Stimulated activated CD8-positive, alpha-beta memory T cell treated with anti-CD3 and anti-CD28 coated beads, Interleukin-2, amount 100 ng/mL, for 1 hour (primary cell): ENCODE data around the gene HAPLN3.

Experiments used
- DNase-seq, 2 donors: peaks; one replicate each; pipeline ENCODE4 v3.0.0-alpha.2; 2020; ENCODE audit warnings: low read depth in 2 of 2

HAPLN3 gene

DNA sequence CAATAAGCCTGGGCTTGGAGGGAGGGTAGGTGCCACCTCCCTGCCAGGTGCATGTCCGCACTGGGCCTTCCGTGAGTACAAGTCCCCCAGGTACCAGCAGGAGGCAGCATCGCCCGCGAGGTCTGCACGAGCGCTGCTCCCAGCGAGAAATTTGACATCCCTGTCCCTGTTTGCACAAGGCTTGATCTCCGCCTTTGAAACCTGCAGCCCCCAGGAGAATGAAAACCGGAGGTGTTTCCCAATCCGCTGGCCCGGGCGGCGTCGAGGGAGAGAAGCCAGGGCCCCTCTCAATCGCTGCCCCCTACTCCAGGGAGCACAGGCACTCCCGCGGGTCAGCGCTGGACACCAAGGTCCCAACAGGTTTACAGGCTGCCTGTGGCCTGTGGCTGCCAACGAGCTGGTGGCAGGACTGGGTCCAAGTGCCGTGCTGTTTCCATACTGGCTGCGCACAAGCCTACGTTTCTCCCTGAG lies 961 bp downstream of the HAPLN3 start:
- peak; percentile 65 to 78 for DNase-seq

DNA sequence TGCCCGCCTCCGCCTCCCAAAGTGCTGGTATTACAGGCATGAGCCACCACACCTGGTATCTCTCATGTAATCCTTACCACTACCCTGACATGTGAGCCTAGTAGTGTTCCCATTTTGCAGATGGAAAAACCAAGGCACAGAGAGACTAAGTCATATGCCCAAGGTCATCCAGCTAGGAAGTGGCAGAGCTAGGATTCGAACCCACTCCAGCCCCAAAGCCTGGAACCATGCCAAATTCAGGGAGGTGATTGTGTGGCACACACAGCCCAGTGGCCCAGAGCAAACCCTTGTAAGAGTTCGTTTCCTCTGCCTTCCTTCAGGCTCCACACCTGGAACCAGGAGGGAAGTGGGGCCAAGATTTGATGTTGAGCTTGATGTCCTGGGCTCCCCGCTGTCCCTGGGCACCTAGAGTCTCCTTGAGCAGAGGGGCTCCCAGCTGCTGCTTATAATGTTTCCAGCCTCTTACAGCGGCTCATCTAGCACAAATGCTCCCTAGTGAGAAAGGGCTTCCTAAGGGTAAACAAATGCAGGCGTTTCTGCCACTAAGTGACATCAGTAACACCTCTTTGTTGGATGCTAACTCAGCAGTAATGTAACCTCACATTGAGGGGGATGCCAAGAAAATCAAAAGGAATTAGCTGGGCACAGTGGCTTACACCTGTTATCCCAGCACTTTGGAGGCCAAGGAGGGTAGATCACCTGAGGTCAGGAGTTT lies 3.6 kb downstream of the HAPLN3 start:
- DNase-seq: no peak

DNA sequence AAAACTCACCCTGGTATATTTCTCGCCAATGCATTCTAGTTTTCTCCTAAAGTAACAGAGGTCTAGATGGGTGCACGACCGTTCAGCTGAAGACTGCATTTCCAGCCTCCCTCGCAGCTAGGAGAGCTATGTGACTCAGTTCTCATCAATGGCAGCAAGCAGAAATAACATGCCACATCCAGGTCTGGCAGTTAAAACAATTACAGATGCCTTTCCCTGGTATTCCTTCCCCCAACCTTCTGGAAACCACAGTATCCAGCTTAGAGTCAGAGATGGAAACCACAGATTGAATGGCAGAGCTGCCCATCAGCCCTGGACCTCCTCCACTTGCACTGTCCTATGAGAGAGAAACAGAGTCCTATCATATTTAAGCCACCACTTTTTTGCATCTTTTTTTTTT lies 4.8 kb downstream of the HAPLN3 start:
- no peak for DNase-seq

DNA sequence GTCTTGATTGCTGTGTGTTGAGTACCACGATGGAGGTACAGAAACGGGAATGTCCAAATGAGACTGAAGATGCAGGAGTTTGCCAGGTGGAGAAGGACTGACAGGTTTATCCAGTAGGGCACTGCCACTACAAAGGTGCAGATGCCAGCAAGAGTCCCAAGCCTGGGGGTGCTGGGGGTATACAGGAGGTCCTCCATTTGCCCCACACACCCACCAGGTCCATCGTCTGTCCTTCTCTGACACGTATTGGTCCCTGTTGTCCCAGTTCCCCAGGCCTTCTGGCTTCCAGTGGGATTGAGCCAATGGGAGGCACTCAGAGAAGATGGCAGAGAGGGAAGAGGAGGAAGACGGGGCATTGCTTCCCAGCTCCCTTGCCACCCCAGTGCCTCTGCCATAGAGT lies 6.6 kb downstream of the HAPLN3 start:
- no peak for DNase-seq

DNA sequence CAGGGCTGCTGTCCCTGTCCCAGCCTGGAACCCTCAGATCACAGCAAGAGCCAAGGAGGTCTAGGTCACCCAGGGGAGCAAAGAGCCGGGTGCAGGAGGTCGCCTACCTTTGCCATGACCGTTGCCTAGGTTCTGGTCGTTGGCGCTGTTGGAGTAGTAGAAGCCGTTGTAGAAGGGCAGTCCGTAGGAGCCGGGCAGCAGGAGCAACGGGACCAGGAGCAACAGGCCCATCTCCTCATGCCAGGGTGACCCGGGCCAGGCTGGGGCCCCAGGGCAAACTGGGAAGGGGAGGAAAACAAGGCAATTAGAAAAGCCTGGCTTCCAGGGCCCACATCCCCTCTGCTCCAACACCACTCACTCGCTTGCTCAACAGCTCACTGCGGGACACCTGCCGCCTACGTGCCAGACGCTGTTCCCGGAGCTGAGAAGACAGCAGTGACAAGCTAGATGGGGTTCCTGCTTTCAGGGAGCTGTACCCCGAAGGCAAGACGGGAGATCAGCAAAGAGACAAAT lies 8.2 kb downstream of the HAPLN3 start:
- DNase-seq: no peak

DNA sequence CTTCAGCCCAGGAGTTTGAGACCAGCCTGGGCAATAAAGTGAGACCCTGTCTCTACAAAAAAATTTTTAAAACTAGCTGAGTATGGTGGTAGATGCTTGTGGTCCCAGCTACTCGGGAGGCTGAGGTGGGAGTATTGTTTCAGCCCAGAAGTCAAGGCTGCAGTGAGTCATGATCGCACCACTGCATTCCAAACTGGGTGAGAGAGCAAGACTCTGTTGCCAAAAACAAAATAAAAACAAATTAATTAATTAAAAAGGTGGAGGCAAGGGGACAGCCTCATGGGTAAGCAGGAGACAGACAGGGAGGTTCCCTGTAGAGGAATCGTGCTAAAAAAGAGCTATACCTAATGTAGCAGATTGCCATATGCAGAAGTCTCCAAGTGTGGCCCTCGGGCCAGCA lies 12.6 kb downstream of the HAPLN3 start:
- DNase-seq: no peak

DNA sequence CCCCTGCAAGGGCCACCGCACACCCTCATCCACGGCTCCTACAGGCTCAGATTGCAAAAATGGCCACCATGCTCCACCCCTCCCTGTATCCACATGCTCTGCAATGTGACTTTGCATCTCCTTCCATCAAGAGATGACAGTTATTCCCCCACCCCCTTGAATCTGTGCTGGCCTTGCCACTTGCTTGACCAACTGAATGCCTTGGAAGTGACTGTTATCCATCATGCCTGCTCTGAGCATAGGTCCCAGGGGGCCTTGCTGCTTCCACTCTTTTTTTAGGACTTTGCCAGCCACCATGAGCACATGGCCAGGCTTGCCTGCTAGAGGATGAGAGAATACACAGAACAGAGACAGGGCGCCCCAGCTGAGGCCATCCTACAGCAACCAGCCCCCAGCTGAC lies 13.6 kb downstream of the HAPLN3 start:
- DNase-seq: no peak

DNA sequence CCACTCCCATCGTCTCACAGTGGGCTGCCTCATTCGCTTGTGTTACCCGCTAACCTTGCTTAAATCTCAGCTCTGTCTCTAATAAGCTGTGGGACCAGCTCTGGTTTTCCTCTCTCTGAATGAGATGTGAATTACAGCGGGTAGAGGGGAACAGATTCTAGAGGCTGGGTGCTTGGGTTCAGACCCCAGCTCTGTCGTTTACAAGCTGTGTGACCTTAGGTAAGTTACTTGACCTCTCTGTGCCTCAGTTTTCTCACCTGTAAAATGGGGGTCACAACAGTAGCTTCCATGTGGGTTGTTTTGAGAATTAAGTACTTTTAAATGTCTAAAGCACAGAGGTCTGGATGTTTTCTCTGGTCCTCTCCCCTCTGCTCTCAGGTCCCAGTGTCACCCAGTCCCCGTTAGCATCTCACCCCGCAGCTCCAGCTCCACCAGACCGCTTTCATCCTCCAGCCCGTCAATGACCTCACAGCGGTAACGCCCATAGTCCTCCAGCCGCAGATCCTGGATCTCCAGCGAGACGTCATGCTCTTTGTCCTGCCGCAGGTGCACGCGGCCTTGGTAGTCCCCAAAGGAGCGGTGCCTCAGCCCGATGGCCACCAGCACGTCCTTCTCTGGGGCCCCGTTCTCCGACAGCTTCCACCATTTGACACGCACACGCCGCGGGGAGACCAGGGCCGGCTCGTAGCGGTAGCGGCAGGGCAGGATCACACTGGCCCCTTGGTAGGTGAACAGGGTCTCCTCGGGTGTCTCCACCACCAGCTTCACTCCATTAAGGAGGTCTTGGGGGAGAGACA lies 14.2 kb downstream of the HAPLN3 start:
- DNase-seq: no peak

DNA sequence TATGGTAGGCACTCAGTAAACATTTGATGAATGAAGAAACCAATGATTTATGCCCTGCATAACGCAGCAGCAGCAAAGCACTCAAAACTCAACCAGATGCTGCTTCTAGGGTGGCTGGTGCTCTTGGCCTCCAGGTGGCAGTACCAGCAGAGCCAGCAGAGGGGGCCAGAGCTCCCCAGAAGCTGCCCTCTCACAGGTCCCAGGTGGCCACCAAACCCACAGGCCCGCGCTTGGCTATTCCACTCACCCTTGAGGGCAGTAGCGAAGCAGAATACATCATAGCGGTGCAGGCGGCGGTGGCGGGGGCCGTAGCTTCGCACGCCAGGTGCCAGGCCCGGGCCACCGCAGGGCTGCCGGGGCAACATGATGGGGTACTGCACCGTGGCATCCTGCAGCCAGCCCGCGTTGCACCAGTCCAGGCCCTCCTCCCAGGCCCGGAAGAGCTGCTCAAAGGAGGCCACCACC lies 16.6 kb downstream of the HAPLN3 start:
- no peak for DNase-seq

DNA sequence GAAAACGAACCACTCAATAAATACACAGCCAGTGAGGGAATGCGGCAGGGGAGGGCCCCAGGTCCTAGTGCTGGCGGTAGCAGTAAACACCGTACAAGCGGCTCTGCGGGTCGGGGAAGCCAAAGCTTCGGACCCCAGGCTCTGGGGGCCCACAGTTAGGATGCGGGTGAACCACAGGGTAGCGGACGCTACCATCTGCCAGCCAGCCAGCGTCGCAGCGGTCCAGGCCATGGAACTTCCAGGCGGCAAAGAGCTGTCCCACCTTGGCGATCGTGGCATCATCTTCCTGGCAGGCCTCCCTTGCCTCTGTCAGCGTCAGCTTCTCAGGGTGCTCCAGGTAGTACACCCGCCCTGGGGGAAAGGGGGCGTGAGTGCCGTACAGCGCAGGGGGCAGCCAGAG lies 17.4 kb downstream of the HAPLN3 start:
- no peak for DNase-seq

DNA sequence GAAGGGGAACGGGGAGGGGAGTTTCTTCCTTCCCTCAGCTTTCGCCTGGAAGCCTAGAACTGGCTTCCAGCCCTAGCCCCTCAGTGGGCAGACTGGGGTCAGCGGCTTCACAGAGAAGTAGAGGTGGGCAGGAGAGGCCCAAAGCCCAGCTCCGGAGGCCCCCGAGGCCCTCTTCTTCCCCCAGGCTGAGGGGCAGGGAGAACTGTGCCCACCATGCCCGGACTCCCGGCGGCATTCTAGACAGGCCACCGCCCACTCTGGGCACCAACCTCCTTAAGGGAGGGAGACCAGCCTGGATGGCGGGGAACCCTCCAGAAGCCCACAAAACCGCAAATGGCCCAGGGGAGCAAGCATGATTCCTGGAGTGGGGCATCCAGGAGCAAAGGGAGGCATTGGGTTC lies 17.9 kb downstream of the HAPLN3 start:
- DNase-seq: no peak

DNA sequence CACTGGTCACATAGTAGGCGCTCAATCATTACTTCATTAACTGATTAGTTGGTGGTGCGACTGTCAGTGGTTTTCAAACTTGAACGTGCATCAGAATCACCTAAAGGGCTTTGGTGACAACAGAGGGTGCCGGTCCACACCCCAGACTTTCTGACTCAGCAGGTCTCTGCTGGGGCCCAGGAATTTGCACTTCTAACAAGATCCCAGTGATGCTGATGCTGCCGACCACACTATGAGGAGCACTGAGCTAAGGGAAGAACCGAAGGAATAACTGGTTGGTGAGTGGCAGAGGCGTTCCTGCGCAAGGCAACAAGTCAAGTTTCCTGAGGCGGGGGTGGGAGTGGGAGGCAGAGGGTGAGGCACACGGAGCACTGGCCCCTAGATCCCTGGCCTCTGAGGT lies 18.8 kb downstream of the HAPLN3 start:
- no peak for DNase-seq

DNA sequence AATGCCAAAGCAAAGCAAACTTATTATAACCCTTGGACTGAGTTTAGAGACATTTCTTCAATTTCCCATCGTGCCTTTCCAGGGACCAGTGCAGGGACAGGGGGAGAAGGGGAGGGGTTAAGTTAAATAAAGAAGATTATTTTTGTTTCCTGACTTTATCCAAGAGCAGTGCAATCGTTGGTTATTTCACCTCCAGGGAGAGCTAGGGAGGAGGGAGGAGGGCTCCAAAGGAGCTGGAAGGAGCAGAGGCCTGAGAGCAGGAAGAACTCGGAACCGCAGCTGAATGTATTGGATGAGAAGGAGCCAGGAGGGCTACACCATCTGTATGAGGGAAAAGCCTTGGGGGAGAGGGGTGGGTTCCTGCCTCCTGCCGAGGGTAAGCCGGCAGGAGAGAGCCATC lies 20.7 kb downstream of the HAPLN3 start:
- DNase-seq: no peak

DNA sequence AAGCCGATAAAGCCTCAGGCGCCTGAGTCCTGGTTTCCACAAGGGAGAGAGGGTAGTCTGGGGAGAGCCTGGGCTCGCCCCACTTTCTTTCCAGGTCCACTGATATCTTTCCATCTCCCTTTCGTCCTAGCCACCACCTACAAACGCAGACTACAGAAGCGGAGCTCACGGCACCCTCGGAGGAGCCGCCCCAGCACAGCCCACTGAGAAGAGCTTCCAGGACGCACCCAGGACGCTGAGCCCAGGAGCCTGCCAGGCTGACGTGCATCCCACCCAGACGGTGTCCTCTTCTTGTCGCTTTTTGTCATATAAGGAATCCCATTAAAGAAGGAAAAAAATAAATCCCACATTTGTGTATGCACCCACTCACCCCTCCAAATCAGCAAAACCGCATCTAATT lies 21.1 kb downstream of the HAPLN3 start:
- no peak for DNase-seq

DNA sequence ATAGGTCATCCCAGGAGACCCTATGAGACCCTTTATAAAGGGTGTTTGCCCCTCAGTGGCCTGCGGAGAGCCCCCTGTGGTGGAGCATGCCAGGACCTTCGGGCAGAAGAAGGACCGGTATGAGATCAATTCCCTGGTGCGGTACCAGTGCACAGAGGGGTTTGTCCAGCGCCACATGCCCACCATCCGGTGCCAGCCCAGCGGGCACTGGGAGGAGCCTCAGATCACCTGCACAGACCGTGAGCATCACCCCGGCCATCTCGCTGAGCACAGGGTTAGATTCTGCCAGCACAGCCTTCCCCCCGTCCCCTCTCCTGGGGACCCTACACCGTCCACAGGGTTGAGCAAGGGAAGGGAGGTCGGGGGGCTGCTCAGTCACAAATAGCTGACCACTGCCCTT lies 21.6 kb downstream of the HAPLN3 start:
- no peak for DNase-seq

DNA sequence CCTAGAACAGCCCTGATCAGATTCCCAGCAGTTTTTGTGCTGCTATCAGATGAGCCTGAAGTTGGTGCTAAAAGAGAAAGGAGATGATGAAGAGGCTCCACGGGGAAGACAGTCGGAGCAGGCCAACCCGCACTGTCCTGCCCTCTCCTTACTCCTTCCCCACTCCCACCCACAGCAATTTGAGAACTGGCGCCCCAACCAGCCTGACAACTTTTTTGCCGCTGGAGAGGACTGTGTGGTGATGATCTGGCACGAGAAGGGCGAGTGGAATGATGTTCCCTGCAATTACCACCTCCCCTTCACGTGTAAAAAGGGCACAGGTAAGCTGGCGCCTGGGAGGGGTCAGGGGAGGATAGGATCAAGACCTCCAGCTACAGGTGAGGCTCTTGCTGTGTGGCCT lies 22.6 kb downstream of the HAPLN3 start:
- DNase-seq: no peak

DNA sequence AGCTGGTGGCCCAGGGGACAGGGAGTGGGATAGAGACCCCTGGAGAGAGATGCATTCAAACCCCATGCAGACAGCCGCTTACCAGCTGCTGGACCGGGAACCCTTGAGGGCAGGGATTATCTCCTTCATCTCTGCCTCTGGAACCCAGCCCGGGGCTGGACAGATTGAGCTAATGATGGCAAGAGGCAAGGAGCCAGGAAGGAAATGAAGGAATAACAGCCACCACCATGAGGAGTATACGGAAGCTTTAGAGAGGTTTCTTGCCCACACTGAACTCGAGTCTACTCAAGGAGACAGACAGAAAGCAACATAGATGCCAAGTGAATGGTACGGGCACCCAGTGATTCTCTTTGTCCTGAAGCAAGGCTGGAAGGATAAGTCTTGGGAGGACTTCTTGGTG lies 23.2 kb downstream of the HAPLN3 start:
- DNase-seq: no peak

DNA sequence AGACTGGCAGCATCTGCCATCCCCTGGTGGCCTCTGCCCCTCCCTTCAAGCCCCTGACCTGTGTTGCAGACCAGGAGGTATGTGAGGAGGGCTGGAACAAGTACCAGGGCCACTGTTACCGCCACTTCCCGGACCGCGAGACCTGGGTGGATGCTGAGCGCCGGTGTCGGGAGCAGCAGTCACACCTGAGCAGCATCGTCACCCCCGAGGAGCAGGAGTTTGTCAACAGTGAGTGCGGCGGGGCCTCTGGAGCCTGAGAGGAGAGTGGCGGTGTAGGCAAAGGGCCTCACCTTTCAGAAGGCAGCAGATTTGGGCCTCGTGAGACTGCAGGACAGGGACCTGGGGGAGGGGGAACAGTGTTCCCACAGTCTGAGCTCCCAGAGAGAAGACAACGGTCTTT lies 24.0 kb downstream of the HAPLN3 start:
- no peak for DNase-seq

DNA sequence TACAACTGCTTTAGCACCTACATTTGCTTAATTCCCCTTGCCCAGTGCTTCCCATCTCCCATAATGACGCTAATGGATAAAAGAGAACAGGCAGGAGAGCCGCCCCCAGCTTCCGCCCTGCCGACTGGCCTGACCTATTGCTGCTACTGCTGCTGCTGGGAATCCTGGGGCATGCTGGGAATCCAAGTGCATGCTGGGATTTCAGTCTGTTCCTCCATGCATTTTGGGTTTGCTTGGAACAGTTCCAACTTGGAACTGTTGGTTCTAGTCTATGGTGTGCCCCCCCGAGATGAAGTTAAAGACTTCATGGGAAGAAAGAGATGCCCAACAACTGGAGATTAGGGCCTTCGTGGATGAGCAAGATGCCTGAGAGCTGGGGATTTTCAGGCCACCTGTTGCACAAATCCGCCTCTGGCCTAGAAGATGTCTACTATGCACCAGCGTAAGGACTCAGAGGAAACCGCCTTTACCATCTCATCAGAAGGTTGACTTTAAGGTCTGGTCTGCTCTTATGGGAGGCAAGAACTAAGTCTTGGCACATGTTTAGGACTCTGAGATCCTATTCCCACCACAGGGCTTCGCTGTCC lies 29.0 kb downstream of the HAPLN3 start:
- no peak for DNase-seq

DNA sequence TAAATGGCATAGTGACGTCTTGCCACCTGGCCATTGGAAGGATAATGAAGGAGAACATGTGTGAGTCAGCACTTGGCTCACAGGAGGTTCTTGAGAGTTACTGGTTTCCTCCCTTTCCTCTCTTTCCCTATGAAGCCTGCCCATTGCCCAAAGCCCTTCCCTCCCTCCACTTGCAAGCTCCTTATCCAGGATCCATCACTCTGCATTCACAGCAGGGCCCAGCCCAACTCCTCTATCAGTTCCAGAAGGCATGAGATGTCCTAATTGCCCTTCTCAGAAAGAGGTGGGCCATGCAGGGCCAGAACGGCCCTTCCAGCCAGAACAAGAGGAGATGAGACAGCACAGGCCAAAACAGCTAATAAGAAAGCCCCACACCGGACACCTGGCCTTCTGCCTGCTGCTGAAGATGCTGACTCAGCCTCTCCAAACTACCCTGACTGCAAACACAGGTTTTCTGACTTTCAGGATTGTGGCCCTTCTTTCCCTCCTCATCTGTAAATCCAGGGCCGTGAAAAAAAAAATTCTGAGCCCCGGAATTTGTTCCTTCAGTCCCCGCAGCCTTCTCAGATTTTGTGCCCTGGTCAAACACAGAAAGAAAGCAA lies 29.7 kb downstream of the HAPLN3 start:
- DNase-seq: no peak

DNA sequence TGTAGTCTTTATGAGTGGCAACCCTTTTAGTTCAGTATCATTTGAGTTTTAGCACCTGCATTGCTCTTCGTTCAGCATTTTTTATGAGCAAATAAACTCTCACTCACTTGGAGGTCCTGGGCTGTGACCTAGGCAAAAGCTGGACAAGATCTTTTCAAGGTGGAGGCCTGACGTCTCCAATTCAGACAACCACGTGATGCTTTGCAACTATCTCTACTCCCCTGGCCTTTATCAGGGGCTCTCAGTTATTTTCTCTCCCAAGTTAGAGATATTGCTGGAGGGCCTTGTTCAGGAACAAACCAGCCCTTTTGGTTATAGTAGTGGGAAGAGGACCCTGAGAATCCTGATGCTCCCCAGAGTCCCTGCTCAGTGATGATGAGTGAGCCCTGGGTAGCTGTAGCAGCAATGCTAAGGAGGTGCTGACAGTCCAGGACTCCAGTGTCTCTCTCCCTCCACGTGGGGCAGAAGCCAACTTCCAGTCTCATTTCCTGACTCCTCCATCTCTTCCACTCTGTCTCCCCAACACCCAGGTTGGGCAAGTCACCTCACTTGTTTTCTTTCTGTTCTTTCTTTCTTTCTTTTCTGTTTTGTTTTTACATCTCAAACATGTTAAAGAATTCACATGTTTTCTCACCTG lies 30.4 kb downstream of the HAPLN3 start:
- no peak for DNase-seq

DNA sequence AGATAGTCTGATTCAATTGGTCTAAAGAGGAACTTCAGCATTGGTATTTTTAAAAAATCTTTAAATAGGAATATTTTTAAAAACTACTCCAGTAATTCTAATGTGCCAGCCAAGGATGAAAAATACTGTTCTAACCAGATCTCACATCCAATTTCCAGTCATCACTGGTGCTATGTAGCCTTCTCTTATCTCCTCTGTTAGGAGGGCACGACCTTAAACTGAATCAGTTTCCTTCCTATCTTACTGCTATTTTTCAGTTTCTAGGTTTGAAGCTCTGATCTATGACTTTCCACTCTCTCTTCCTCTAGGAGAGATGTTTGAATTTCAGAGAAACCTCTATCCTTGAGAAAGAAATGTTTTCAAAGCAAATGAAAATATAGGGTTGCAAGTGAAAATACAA lies 31.9 kb downstream of the HAPLN3 start:
- DNase-seq: no peak
